ENCODE measurements around the gene PTGER3.

Gene PTGER3

DNA sequence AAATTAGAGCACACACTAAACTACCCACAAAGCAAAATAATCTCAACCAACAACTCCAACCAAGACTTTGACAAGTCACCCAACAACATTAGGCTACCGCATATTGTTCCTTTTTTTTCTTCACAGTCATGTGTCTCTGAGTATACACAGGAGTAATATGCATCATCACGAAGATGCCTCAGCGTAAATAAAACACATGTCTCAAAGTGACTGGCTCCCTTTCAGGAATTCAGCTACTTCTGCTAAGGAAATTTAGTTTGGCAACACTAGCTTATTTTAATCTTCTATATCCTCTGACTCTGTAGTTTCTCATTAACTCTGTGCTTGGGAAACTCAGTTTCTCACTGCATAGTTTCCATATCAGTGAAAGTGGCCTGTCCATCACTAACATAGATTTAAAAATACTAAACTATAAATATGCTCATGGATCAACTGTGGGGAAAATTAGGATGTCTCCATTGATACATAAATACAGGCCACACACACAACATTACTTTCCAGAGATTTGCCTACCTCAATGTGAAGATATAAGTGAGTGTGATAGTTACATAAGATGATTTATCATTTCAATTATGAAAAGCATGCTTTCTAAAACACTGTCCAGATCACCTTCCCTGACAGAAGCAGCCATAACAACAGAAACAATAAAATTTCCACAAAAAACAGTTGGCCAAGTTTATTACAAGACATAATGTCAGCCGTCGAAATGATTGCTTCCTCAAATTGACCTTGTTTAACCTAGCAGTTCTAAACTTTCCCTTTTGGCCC, 113.2 kb downstream of the PTGER3 start:
- Mint-ChIP-seq H3K4me1 (no peaks in the 10 kb centered on the region), H3K36me3 (no peaks in the 10 kb centered on the region), H3K27me3 (no peaks in the 10 kb centered on the region), H3K27ac (no peak overlapping the region), H3K9me3 (peaks cover 2% of the 10 kb centered on the region), H3K4me3 (no peak overlapping the region)
- ATAC-seq (ENCODE audit: low read depth) (no peak), DNase-seq (ENCODE audit: low spot score in 2 of 2) (no peak)

GRCh38 chr1:70930062-70930461, 117.6 kb downstream of the PTGER3 start:
- Mint-ChIP-seq H3K36me3 (no peaks in the 10 kb centered on the region), H3K27me3 (no peaks in the 10 kb centered on the region), H3K4me1 (no peaks in the 10 kb centered on the region), H3K27ac (no peak overlapping the region), H3K9me3 (peaks cover 2% of the 10 kb centered on the region), H3K4me3 (no peak overlapping the region)
- DNase-seq (ENCODE audit: low spot score in 2 of 2) (no peak), ATAC-seq (ENCODE audit: low read depth) (no peak)

DNA sequence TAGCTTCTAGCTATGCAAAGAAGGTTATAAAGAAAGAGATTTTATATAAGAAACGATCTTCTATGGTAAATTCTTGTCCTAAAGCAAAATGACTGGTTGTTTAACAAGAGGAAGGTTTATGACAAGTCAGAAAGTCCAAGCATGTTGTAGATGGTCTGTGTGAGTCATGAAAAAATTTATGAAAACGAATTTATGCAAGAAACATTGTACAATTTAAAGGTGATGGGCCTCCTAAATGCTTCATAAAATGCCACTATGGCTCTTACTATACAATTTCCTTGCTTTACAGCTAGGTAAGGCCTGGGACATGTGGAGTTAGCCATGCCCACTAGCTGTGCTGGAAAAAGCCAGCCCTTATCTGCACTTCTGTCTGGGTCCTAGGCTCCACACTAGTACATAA, 125.4 kb downstream of the PTGER3 start:
- Mint-ChIP-seq H3K9me3 (peaks cover 2% of the 10 kb centered on the region), H3K4me1 (no peaks in the 10 kb centered on the region), H3K36me3 (no peaks in the 10 kb centered on the region), H3K4me3 (no peak overlapping the region), H3K27ac (no peak overlapping the region), H3K27me3 (no peaks in the 10 kb centered on the region)
- ATAC-seq (ENCODE audit: low read depth) (no peak), DNase-seq (ENCODE audit: low spot score in 2 of 2) (no peak)
